Measurements from ENCODE around the gene TMEM198.

- TF ChIP-seq CTCF (conservative IDR thresholded peaks at IDR 0.05; ENCODE audit: low read length) (no peak), EZH2phosphoT487 (IDR thresholded peaks at IDR 0.05; ENCODE audit: borderline replicate concordance) (no peak)
Observed at GRCh38 chr2:219519526-219519916, 24.3 kb upstream of the TMEM198 start.

All from Loucy (cell line).